H1 (cell line): Measurements from ENCODE around the gene STEAP2. TPM values are rescaled to one million over a fixed set of nuclear protein-coding genes. Genes with fewer than 3 reads are reported as not detected.

ENCODE experiments used
- CBX8 ChIP-seq: fragments of 300-800, 300-1000 bp; sonication (generic); IDR thresholded peaks from 2 replicates; pipeline ENCODE4 v1.7.1; 2016; ENCODE audit warnings: low read depth, low read length, borderline replicate concordance
- CTCF ChIP-seq, 3 experiments: IDR thresholded peaks; 1 replicate in 2 of 3; 2 replicates in 1 of 3; pipeline versions ENCODE4 v1.5.1 to v1.6.1; 2011; ENCODE audit warnings: low read length in 3 of 3, mild to moderate bottlenecking in 3 of 3, inconsistent platforms in 2 of 3, low read depth in 1 of 3, moderate library complexity in 1 of 3; ENCODE audit not compliant: insufficient read depth in 1 of 3; ENCODE audit errors: control extremely low read depth in 1 of 3
- EGR1 ChIP-seq: IDR thresholded peaks from 2 replicates; pipeline ENCODE4 v1.6.1; 2011; ENCODE audit warnings: low read depth, low read length, borderline replicate concordance
- RAD21 ChIP-seq, 2 experiments: IDR thresholded peaks in 1 of 2; conservative IDR thresholded peaks in 1 of 2; 2 replicates each; pipeline ENCODE4 v1.6.1; 2011; ENCODE audit warnings: low read depth in 2 of 2, low read length in 2 of 2, improper control_type of control experiment in 1 of 2, inconsistent platforms in 1 of 2, mild to moderate bottlenecking in 1 of 2, moderate library complexity in 1 of 2
- TBP ChIP-seq: IDR thresholded peaks from 2 replicates; pipeline ENCODE4 v1.6.1; 2011; ENCODE audit warnings: low read depth, low read length, improper control_type of control experiment
- USF2 ChIP-seq: IDR thresholded peaks from 2 replicates; pipeline ENCODE4 v1.6.1; 2011; ENCODE audit warnings: low read length, improper control_type of control experiment
- polyA plus RNA-seq, 7 experiments: library from polyadenylated mRNA; depleted of rRNA in 3 of 7; stranded (reverse) in 5 of 7; unstranded in 2 of 7; fragments of >200 nt in 5 of 7; fragments of 200-250 nt in 2 of 7; gene quantifications; 1 replicate in 5 of 7; 2 replicates in 1 of 7; 4 replicates in 1 of 7; pipeline versions ENCODE4 v1.2.1 to v1.2.3, GENCODE V29; 2011 to 2013; ENCODE audit warnings: missing spikeins in 2 of 7, mixed read lengths in 2 of 7
- total RNA-seq: library from RNA; stranded (reverse); fragmentation: NEBNext Ultra II Directional; extraction: Animal tissue kit (Norgen Biotek cat#: 25700); gene quantifications from 2 replicates; pipeline ENCODE4 v1.2.1, GENCODE V29; 2021

STEAP2 gene
- total and polyA plus RNA-seq, 2 of the 8 experiments (the other 6 are each of a cell fraction or from before 2014, with no cell fraction given) = 13.4 to 18.4 TPM

GRCh38 chr7:90236721-90237289 is 25.3 kb downstream of the STEAP2 start (continued):
- TF ChIP-seq CTCF (IDR thresholded peaks at IDR 0.05; ENCODE audit: control extremely low read depth in 1 of 3, insufficient read depth in 1 of 3, low read depth in 1 of 3, low read length in 3 of 3) = no peak
- TF ChIP-seq CBX8 = no peak
- no peak for TF ChIP-seq TBP
- TF ChIP-seq EGR1 = no peak
- no peak for TF ChIP-seq USF2
- no peak for TF ChIP-seq RAD21 (IDR thresholded peaks at IDR 0.05 in 1 of 2, conservative IDR thresholded peaks at IDR 0.05 in 1 of 2; ENCODE audit: low read depth in 2 of 2, low read length in 2 of 2)
